Activated gamma-delta T cell (primary cell): ENCODE data around the gene OMP.

ENCODE experiments used
- DNase-seq: peaks from one replicate; lab custom pipeline; 2025; lab: John Stamatoyannopoulos, UW

Gene OMP

GRCh38 chr11:77140231-77140851, 37.7 kb downstream of the OMP start:
- no peak for DNase-seq

- no peak for DNase-seq
These were observed 38.4 kb downstream of the OMP start for GRCh38 chr11:77141034-77141433.

- DNase-seq: no peak
These were observed 38.8 kb downstream of the OMP start for GRCh38 chr11:77141475-77141874.

DNA sequence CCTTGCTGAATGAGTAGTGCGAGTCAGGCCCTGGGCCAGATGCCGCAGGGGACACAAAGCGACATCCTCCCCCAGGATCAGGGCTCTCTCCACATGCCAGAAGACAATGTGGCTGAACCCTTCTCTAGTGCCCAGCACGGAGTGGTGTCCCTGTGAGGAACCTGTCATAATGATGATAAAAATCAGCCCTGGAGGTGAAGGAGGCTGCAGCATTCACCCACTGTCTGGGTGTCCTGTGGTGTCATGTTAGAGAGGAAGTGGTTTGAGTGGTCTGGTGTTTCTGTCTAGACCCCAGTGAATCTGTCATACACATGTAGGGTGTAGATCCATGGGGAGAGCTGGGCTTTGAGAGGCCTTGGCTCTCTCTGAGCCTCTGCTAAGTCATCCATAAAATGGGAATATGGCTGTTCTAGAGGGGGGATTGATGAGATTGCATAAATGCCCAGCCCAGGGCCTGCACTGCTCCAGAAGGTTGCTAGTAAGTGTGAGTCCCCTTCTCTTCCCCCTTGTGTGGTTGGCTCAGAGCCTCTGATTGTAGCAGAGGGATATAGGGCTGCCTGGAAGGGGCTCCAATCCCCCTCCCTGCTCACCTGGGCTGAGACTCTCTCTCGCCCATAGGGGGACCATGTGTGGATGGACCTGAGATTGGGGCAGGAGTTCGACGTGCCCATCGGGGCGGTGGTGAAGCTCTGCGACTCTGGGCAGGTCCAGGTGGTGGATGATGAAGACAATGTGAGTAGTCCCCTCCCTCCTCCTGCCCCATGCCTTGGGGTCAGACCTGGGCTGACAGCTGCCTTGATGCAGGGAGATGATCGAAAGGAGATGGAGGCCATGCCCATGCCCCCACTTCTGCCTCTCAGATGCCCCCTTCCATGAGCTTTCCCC, 39.7 kb downstream of the OMP start:
- no peak for DNase-seq

GRCh38 chr11:77143405-77144020, 40.9 kb downstream of the OMP start:
- no peak for DNase-seq

DNA sequence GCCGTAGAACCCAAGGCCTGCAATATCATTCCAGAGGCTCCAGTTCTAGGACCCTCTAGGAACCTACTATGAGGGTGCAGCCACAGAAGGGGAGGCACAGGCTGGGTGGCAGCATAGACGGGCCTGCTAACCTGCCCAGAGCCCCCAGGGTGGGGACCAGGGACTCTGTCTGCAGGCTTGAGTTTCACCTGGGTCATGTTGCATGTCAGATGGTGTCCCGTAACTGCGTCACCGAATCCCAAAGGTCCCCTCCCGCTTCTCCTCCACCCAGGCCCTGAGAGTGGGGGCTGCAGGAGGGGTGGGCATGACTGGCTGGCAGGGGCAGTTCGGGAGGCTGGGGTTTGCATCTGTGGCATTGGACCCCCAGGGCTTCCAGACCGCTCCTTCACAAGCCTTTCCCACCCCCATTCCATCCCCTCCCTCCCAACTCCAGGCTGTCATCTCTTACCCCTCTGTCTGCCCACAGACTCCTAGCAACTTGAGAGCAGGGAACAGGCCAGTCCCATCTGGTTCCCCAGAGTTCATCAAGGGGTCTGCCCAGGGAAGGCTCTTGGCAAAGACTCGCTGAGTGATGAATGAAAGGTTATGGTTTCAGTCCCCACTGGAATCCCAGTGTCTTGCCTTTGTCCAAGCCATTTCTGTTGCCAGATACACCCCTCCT, 41.7 kb downstream of the OMP start:
- DNase-seq: no peak

- no peak for DNase-seq
These were observed 42.3 kb downstream of the OMP start for GRCh38 chr11:77144857-77145428.

DNA sequence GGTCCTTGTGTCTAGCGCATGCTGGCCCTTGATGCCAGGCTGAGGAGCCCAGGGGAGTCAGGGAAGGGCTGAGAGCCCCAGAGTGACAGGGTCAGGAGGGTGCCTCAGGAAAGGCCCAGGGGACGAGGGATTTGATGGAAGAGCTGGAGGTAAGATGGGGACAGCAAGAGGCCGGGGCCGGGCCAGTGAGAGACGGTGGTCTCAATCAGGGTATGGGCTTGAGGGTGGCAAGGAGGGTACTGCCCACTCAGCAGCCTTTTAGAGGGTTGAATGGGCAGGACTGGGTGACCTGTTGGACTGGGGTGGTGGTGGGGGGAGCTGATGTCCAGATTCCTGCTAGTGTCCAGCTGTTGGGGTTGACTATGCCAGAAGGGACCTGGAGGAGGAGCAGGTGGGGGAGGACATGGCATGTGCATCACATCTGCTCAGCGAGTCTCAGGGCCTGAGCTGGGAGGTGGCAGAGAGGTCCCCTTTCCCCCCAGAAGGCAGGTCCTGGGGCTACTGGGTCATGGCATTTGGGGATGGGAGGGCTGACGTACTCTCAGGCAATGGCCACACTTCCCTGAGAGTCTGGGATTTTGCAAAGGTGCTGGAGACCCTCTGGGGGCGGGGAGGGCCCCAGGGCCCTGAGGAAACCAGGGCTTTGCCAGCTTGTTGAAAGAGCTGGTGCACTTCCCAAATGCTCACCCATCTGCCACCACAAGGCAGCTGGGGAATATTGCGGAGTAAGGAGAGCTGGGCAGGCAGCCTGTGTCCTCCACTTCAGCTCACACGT, 43.8 kb downstream of the OMP start:
- DNase-seq: no peak

GRCh38 chr11:77147036-77147315, 44.3 kb downstream of the OMP start:
- DNase-seq: no peak

- no peak for DNase-seq
These were observed 45.2 kb downstream of the OMP start for GRCh38 chr11:77147668-77148321.

GRCh38 chr11:77148963-77149715, 46.5 kb downstream of the OMP start:
- no peak for DNase-seq

DNA sequence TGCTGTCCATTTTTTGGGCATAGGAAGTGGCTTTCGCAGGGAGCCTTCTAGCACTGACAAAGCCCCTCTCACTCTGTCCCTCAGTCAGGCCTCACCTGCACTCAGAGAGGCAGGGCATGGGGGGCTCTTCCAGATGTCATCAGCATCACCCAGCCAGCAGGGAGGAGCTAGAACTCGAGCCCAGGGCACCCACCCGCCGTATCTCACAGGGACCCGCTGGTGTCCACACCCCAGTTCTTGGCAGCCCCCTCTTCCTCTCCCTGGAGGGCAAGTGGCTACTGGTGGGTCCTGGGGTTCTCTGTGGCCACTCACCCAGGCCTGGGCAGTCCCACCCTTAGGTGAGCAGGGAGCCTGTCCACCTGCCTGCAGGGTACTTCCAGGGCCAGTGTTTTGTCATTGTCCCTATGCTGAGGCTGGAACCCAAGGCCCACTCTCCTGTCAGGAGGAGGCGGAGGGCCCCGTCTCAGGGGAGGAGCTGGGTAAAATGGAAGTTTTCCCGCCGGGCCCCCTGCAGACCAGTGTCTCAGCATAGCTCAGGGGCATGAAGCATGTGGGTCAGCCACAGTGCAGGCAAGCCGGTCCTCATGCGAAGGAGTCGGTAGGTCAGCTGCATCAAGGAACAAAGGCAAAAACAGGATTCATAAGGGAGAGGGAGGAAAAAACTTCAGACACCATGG, 47.2 kb downstream of the OMP start:
- no peak for DNase-seq

GRCh38 chr11:77150836-77151235, 48.2 kb downstream of the OMP start:
- DNase-seq: no peak

GRCh38 chr11:77151804-77152509, 49.3 kb downstream of the OMP start:
- DNase-seq: no peak

DNA sequence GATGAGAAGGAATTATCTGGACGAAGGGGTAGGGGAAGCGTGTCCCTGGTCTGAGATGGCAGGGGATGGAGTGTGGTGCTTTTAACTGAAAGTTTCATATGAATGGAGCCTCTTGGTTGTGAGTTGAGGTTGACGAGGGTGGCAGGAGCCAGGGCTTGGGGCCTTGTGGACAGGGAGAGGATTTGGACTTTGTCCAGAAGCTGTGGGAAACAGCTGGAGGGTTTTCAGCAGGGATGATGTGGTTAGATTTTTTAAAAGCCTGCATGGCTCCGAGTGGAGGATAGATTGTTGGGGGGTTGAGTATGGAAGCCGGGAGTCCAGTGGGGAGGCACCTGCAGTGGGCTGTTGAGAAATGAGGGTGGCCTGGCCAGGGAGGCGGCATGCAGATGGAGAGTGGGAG, 50.2 kb downstream of the OMP start:
- DNase-seq: no peak
